Lower leg skin (tissue), 4 donors: ENCODE measurements around the gene TECTA. TPM values are rescaled to one million over a fixed set of nuclear protein-coding genes. Genes with fewer than 3 reads are reported as not detected.

Source experiments
- DNase-seq, 2 donors: peaks; one replicate each; pipeline ENCODE4 v3.0.0-alpha.2; 2019; ENCODE audit warnings: low spot score in 2 of 2
- H3K4me3 ChIP-seq: fragments of 200-600 bp; sonication (generic); 2 replicates; pipeline ENCODE4 v1.5.1; 2017; ENCODE audit warnings: mild to moderate bottlenecking, low read depth; ENCODE audit not compliant: poor library complexity, severe bottlenecking
- POLR2A ChIP-seq, 2 donors: fragments of 450-650 bp; IDR thresholded peaks; one replicate each; pipeline ENCODE4 v1.6.1; 2016 to 2017; ENCODE audit warnings: antibody characterized with exemption in 2 of 2, mild to moderate bottlenecking in 1 of 2, moderate library complexity in 1 of 2
- WGBS, 2 donors: methylation state at CpG; one replicate each; pipeline ENCODE4 v1.1.5; 2018; 5-methylcytosine and 5-hydroxymethylcytosine counted together
- intact Hi-C: fragments of 100-400 bp; cut with DNase I; formaldehyde crosslinking; loops from one replicate; pipeline ENCODE4 v1.15.0; 2023; ENCODE audit warnings: low total_unique reads
- total RNA-seq, 4 donors: library from RNA; depleted of rRNA; stranded (reverse); fragments of >200 nt; gene quantifications; one replicate each; pipeline ENCODE4 v1.1.0, GENCODE V29; 2016
- TF ChIP-seq, protein P1 (sequence below), 3 donors: fragments of 450-650 bp; IDR thresholded peaks; one replicate each; pipeline ENCODE4 v1.5.1; 2016; ENCODE audit warnings: antibody characterized with exemption in 3 of 3, mild to moderate bottlenecking in 3 of 3, moderate library complexity in 2 of 3

TECTA gene
- total RNA-seq, 4 donors from 2014 or later = 0.08 to 1.2 (median 0.20) TPM

DNA sequence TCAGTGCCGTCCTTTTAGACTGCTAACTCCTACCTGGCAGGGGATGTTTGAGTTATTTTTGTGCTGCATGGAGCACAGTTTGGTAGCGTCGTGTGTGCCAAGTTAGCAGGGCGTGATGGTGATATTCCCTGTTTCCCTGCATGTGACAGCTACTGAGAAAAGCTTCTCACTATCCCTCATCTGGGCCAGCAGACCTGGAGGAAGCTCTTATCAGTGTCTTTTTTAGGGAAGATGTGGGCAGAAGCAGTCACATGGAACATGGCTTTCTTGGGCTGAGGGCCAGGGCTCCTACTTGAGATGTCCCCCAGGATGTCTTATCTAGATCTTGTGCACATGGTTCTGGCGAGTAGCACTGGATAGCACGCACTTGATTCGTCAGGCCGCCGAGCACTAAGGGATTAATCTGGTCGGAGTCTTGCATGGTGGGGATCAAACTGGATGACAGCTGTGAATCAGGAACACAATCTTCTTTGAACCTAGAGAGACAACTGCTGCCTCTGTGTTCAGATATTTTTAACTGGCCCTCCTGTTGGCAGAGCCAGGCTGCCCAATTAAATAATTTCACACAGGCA, 33.8 kb downstream of the TECTA start:
- TF ChIP-seq, protein P1, sequence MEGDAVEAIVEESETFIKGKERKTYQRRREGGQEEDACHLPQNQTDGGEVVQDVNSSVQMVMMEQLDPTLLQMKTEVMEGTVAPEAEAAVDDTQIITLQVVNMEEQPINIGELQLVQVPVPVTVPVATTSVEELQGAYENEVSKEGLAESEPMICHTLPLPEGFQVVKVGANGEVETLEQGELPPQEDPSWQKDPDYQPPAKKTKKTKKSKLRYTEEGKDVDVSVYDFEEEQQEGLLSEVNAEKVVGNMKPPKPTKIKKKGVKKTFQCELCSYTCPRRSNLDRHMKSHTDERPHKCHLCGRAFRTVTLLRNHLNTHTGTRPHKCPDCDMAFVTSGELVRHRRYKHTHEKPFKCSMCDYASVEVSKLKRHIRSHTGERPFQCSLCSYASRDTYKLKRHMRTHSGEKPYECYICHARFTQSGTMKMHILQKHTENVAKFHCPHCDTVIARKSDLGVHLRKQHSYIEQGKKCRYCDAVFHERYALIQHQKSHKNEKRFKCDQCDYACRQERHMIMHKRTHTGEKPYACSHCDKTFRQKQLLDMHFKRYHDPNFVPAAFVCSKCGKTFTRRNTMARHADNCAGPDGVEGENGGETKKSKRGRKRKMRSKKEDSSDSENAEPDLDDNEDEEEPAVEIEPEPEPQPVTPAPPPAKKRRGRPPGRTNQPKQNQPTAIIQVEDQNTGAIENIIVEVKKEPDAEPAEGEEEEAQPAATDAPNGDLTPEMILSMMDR (IDR thresholded peaks at IDR 0.05) = no peak
- no peak for TF ChIP-seq POLR2A (IDR thresholded peaks at IDR 0.05)
- intact Hi-C loops = no loop called here
- no peak overlapping the region for H3K4me3 ChIP-seq
- 82 to 87% methylated on average over 10 of the region's 10 CpGs for WGBS, 2 donors
- DNase-seq = no peak

DNA sequence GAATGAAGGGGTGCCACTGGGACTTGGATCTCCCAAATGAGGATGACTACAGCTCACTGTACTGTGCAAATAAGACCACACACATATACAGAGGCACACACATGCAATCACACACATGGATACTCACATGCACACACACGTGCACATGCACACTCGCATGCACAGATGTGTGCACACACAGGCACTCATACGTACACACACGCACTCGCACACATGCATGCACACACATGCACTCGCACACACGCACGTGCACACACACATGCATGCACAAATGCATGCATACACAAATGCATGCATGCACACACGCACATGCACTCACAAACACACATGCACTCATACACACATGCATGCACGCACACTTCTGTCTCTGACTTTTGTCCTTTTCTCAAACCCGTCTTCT, 36.0 kb downstream of the TECTA start:
- intact Hi-C loops = no loop called here
- 96 to 98% methylated on average over 11 of the region's 11 CpGs for WGBS, 2 donors
- H3K4me3 ChIP-seq = no peak overlapping the region
- DNase-seq = no peak
- no peak for TF ChIP-seq POLR2A (IDR thresholded peaks at IDR 0.05)
- TF ChIP-seq, protein P1 (IDR thresholded peaks at IDR 0.05) = no peak

DNA sequence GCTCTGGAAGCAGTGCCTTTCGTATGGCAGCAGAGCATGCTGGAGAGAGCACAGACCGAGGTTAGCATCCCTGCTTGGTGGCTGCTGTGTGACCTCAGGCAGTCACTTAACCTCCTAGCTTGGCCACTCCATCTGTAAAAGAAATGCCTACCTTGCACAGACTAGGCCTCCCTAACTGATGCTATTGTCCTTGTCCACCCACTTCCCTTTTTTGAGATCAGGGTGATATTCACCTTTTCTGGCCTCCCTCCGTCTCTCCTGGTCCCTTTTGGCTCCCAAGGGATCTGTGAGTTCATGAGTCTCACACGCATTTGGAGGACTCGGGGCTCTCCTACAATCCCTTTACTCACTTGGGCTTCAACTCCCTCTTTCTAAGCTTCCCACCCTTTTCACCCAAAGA, 37.2 kb downstream of the TECTA start:
- intact Hi-C loops = no loop called here
- no peak overlapping the region for H3K4me3 ChIP-seq
- TF ChIP-seq, protein P1 (IDR thresholded peaks at IDR 0.05) = no peak
- TF ChIP-seq POLR2A (IDR thresholded peaks at IDR 0.05) = no peak
- no peak for DNase-seq
- 87 to 89% methylated on average over 5 of the region's 5 CpGs for WGBS, 2 donors

DNA sequence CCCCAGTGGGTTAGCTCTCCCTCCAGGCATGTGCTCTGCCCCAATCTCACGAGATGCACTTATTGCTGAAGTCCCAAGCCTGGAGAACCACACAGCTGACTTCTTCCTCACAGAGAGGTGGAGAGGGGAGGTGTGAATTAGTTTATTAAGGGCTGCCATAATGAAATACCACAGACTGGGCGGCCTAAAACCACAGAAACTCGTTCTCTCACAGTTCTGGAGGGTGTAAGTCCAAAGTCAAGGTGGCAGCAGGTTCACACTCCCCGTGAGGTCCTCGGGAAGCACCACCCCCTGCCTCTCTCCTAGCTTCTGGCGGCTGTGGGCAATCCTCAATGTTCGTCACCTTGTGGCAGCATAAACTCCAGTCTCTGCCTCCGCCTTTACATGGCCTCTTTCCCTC, 39.3 kb downstream of the TECTA start:
- intact Hi-C loops = no loop called here
- 65 to 90% methylated on average over 7 to 8 of the region's 8 CpGs for WGBS, 2 donors
- TF ChIP-seq POLR2A (IDR thresholded peaks at IDR 0.05) = no peak
- TF ChIP-seq, protein P1 (IDR thresholded peaks at IDR 0.05) = no peak
- no peak for DNase-seq
- no peak overlapping the region for H3K4me3 ChIP-seq

DNA sequence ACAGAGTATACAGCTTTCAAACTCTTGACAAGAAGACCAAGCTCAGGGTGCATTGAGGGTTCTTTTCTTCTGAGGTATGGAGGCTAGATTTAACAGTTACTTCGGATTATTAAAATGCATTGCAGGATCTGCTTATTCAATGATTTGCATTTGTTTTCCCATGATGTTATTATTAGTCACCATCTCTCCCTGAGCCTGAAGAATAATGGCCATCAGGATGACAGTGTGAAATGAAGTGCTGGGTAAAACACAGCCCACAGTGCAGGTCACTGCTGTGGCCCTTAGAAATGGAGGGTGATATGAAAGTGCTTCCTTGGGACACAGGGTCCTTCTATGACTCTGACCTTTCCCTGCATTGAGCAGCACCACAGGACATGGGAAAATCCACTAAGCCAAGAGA, 40.0 kb downstream of the TECTA start:
- WGBS, 2 donors = 81 to 82% methylated on average over 1 of the region's 1 CpG
- no peak for TF ChIP-seq POLR2A (IDR thresholded peaks at IDR 0.05)
- H3K4me3 ChIP-seq = no peak overlapping the region
- no peak for DNase-seq
- intact Hi-C loops = no loop called here

DNA sequence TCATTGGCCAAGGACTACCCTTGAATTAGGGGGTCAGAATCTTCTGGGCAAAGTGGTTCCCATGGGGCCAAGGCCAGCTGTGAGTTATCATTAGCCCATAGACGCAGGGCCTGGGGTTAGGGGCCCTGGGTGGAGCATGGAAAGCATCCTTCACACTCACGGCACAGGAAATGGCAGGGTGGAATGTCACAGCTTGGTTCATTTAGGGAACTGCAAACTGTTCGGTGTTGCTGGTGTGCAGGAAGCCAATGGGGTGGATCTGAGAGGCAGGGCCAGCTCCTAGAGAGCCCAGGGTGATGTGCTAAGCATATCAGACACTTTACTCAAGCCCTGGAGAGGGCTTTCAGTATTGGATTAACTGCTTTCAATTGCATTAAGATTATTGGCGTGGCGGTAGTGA, 42.9 kb downstream of the TECTA start:
- no peak for DNase-seq
- WGBS, 2 donors = 72 to 88% methylated on average over 5 of the region's 5 CpGs
- TF ChIP-seq, protein P1 (IDR thresholded peaks at IDR 0.05) = no peak
- TF ChIP-seq POLR2A (IDR thresholded peaks at IDR 0.05) = no peak
- no peak overlapping the region for H3K4me3 ChIP-seq
- intact Hi-C loops = no loop called here
